Activated CD4-positive, alpha-beta T cell treated with anti-CD3 and anti-CD28 coated beads for 1 hour (primary cell): ENCODE measurements around the gene TTLL1.
"Not testable (repeated sequence)": the region's sequence is repeated elsewhere in the genome, so short reads cannot be mapped to it uniquely, and the experiment has no call there.

Experiments
- DNase-seq: peaks from one replicate; pipeline ENCODE4 v3.0.0-alpha.2; 2020

Gene TTLL1

GRCh38 chr22:43060183-43060582 lies 29.0 kb downstream of the TTLL1 start:
- DNase-seq = no peak

- no peak for DNase-seq
These were observed 31.6 kb downstream of the TTLL1 start for GRCh38 chr22:43057641-43058040.

- no peak for DNase-seq
These were observed 36.0 kb downstream of the TTLL1 start for GRCh38 chr22:43053176-43053575.

GRCh38 chr22:43050995-43051394 lies 38.2 kb downstream of the TTLL1 start:
- no peak for DNase-seq

GRCh38 chr22:43047605-43048004 lies 41.6 kb downstream of the TTLL1 start:
- no peak for DNase-seq

GRCh38 chr22:43044290-43044712 lies 44.9 kb downstream of the TTLL1 start:
- no peak for DNase-seq

GRCh38 chr22:43042101-43042780 lies 47.0 kb downstream of the TTLL1 start:
- DNase-seq = no peak

GRCh38 chr22:43039800-43040199 lies 49.4 kb downstream of the TTLL1 start:
- no peak for DNase-seq

GRCh38 chr22:43038325-43038724 lies 50.9 kb downstream of the TTLL1 start:
- no peak for DNase-seq

- DNase-seq = no peak
These were observed 52.8 kb downstream of the TTLL1 start for GRCh38 chr22:43036282-43036829.

GRCh38 chr22:43035250-43035649 lies 53.9 kb downstream of the TTLL1 start:
- no peak for DNase-seq

GRCh38 chr22:43031617-43032016 lies 57.6 kb downstream of the TTLL1 start:
- DNase-seq = no peak

GRCh38 chr22:43018615-43019014 lies 70.6 kb downstream of the TTLL1 start:
- DNase-seq = no peak

- DNase-seq = no peak
These were observed 71.4 kb downstream of the TTLL1 start for GRCh38 chr22:43017525-43018460.

- DNase-seq = not testable (repeated sequence)
These were observed 73.0 kb downstream of the TTLL1 start for GRCh38 chr22:43016150-43016549.

- DNase-seq = no peak
These were observed 73.5 kb downstream of the TTLL1 start for GRCh38 chr22:43015677-43016042.

- peak; percentile 98 for DNase-seq
These were observed 74.1 kb downstream of the TTLL1 start, which contains the start of gene PACSIN2 for GRCh38 chr22:43014869-43015676. Gene PACSIN2, minus strand, starts transcription at chr22:43015149. Its CDS starts 103,069 bp downstream, at chr22:42912080.

GRCh38 chr22:43014316-43014868 lies 74.8 kb downstream of the TTLL1 start:
- peak; percentile 22 for DNase-seq

GRCh38 chr22:43013355-43014315 lies 75.6 kb downstream of the TTLL1 start:
- no peak for DNase-seq

GRCh38 chr22:43012390-43012789 lies 76.8 kb downstream of the TTLL1 start:
- no peak for DNase-seq

- no peak for DNase-seq
These were observed 78.1 kb downstream of the TTLL1 start for GRCh38 chr22:43011079-43011478.
